H1 (cell line): Measurements from ENCODE around the gene OTOP3. TPM values are rescaled to one million over a fixed set of nuclear protein-coding genes. Genes with fewer than 3 reads are reported as not detected.

Experiments
- ATF2 ChIP-seq: IDR thresholded peaks from 2 replicates; pipeline ENCODE4 v1.6.1; 2012; ENCODE audit warnings: low read length, inconsistent platforms
- BRCA1 ChIP-seq: IDR thresholded peaks from 2 replicates; pipeline ENCODE4 v1.6.1; 2012; ENCODE audit warnings: low read depth, low read length, improper control_type of control experiment
- JUND ChIP-seq: IDR thresholded peaks from 2 replicates; pipeline ENCODE4 v1.6.1; 2011; ENCODE audit warnings: mild to moderate bottlenecking, improper control_type of control experiment, low read length
- PHF8 ChIP-seq: fragments of 200-600 bp; sonication (generic); conservative IDR thresholded peaks from 2 replicates; pipeline ENCODE4 v1.7.1; 2012; ENCODE audit warnings: low read depth, mild to moderate bottlenecking, inconsistent platforms, low read length, moderate library complexity
- SIN3A ChIP-seq, 2 experiments: IDR thresholded peaks in 1 of 2; conservative IDR thresholded peaks in 1 of 2; 2 replicates each; pipeline ENCODE4 v1.6.1; 2011 to 2012; ENCODE audit warnings: low read length in 2 of 2, improper control_type of control experiment in 1 of 2, low read depth in 1 of 2, mild to moderate bottlenecking in 1 of 2
- YY1 ChIP-seq: IDR thresholded peaks from 2 replicates; pipeline ENCODE4 v1.6.1; 2011; ENCODE audit warnings: low read depth, mild to moderate bottlenecking, low read length
- polyA plus RNA-seq, 7 experiments: library from polyadenylated mRNA; depleted of rRNA in 3 of 7; stranded (reverse) in 5 of 7; unstranded in 2 of 7; fragments of >200 nt in 5 of 7; fragments of 200-250 nt in 2 of 7; gene quantifications; 1 replicate in 5 of 7; 2 replicates in 1 of 7; 4 replicates in 1 of 7; pipeline versions ENCODE4 v1.2.1 to v1.2.3, GENCODE V29; 2011 to 2013; ENCODE audit warnings: missing spikeins in 2 of 7, mixed read lengths in 2 of 7
- total RNA-seq: library from RNA; stranded (reverse); fragmentation: NEBNext Ultra II Directional; extraction: Animal tissue kit (Norgen Biotek cat#: 25700); gene quantifications from 2 replicates; pipeline ENCODE4 v1.2.1, GENCODE V29; 2021

The OTOP3 gene
- total and polyA plus RNA-seq, 2 of the 8 experiments (the other 6 are each of a cell fraction or from before 2014, with no cell fraction given): 0.05 TPM; not detected in 1

GRCh38 chr17:74999523-74999922 is 63.8 kb downstream of the OTOP3 start (continued):
- TF ChIP-seq ATF2 (no peak), PHF8 (no peak), JUND (no peak), SIN3A (conservative IDR thresholded peaks at IDR 0.05 in 1 of 2, IDR thresholded peaks at IDR 0.05 in 1 of 2; ENCODE audit: low read depth in 1 of 2, low read length in 2 of 2) (no peak), YY1 (no peak), BRCA1 (no peak)

Other genes starting within 250 kb of the OTOP3 start
- not detected in 2 replicates for gene CD300LF, start 223.0 kb upstream of the OTOP3 start, total RNA-seq
- not detected in 2 replicates for gene CD300LF, start 223.0 kb upstream of the OTOP3 start, polyA plus RNA-seq (2011; rRNA removed)
- gene RAB37, start 198.6 kb upstream of the OTOP3 start, total RNA-seq: 5.2 and 5.5 TPM in 2 replicates
- gene RAB37, start 198.6 kb upstream of the OTOP3 start, polyA plus RNA-seq (2011; rRNA removed): 6.1 and 6.6 TPM in 2 replicates
- gene NHERF1, start 187.3 kb upstream of the OTOP3 start, total RNA-seq: 91.3 and 92.9 TPM in 2 replicates
- 99.2 and 140 TPM in 2 replicates for gene NHERF1, start 187.3 kb upstream of the OTOP3 start, polyA plus RNA-seq (2011; rRNA removed)
- 40.6 and 42.7 TPM in 2 replicates for gene NAT9, start 159.6 kb upstream of the OTOP3 start, total RNA-seq
- 32.3 and 42.4 TPM in 2 replicates for gene NAT9, start 159.6 kb upstream of the OTOP3 start, polyA plus RNA-seq (2011; rRNA removed)
- gene GRIN2C, start 76.0 kb upstream of the OTOP3 start, total RNA-seq: 0.07 TPM in 1 of 2 replicates, not detected in the other
- gene GRIN2C, start 76.0 kb upstream of the OTOP3 start, polyA plus RNA-seq (2011; rRNA removed): 0.06 and 0.11 TPM in 2 replicates
- 24.2 and 25.6 TPM in 2 replicates for gene FDXR, start 62.9 kb upstream of the OTOP3 start, total RNA-seq
- gene FDXR, start 62.9 kb upstream of the OTOP3 start, polyA plus RNA-seq (2011; rRNA removed): 31.4 and 44.0 TPM in 2 replicates
- 0.56 and 0.80 TPM in 2 replicates for gene FADS6, start 42.3 kb upstream of the OTOP3 start, total RNA-seq
- gene FADS6, start 42.3 kb upstream of the OTOP3 start, polyA plus RNA-seq (2011; rRNA removed): 2.5 and 2.6 TPM in 2 replicates
- gene USH1G, start 12.6 kb upstream of the OTOP3 start, total RNA-seq: 1.6 and 1.7 TPM in 2 replicates
- gene USH1G, start 12.6 kb upstream of the OTOP3 start, polyA plus RNA-seq (2011; rRNA removed): 4.3 and 5.0 TPM in 2 replicates
- not detected in 2 replicates for gene OTOP2, start 11.6 kb upstream of the OTOP3 start, total RNA-seq
- 0.23 and 0.27 TPM in 2 replicates for gene OTOP2, start 11.6 kb upstream of the OTOP3 start, polyA plus RNA-seq (2011; rRNA removed)
- 13.8 and 15.1 TPM in 2 replicates for gene HID1, start 36.9 kb downstream of the OTOP3 start, total RNA-seq
- 25.9 and 36.3 TPM in 2 replicates for gene HID1, start 36.9 kb downstream of the OTOP3 start, polyA plus RNA-seq (2011; rRNA removed)
- gene CDR2L, start 51.7 kb downstream of the OTOP3 start, total RNA-seq: 38.1 and 40.5 TPM in 2 replicates
- 20.4 and 26.8 TPM in 2 replicates for gene CDR2L, start 51.7 kb downstream of the OTOP3 start, polyA plus RNA-seq (2011; rRNA removed)
- gene MRPL58, start 76.8 kb downstream of the OTOP3 start, total RNA-seq: 48.5 and 49.1 TPM in 2 replicates
- gene MRPL58, start 76.8 kb downstream of the OTOP3 start, polyA plus RNA-seq (2011; rRNA removed): 43.2 and 43.6 TPM in 2 replicates
- 326 and 335 TPM in 2 replicates for gene ATP5PD, start 111.1 kb downstream of the OTOP3 start, total RNA-seq
- 254 and 407 TPM in 2 replicates for gene ATP5PD, start 111.1 kb downstream of the OTOP3 start, polyA plus RNA-seq (2011; rRNA removed)
- 33.7 and 34.1 TPM in 2 replicates for gene KCTD2, start 111.3 kb downstream of the OTOP3 start, total RNA-seq
- gene KCTD2, start 111.3 kb downstream of the OTOP3 start, polyA plus RNA-seq (2011; rRNA removed): 32.6 and 36.8 TPM in 2 replicates
- 16.6 and 17.1 TPM in 2 replicates for gene SLC16A5, start 152.1 kb downstream of the OTOP3 start, total RNA-seq
- 34.7 and 54.8 TPM in 2 replicates for gene SLC16A5, start 152.1 kb downstream of the OTOP3 start, polyA plus RNA-seq (2011; rRNA removed)
- 13.6 TPM in 2 replicates for gene ARMC7, start 174.1 kb downstream of the OTOP3 start, total RNA-seq
- 9.8 and 12.4 TPM in 2 replicates for gene ARMC7, start 174.1 kb downstream of the OTOP3 start, polyA plus RNA-seq (2011; rRNA removed)
- gene NT5C, start 195.8 kb downstream of the OTOP3 start, total RNA-seq: 52.1 and 66.9 TPM in 2 replicates
- 66.4 and 98.6 TPM in 2 replicates for gene NT5C, start 195.8 kb downstream of the OTOP3 start, polyA plus RNA-seq (2011; rRNA removed)
- gene JPT1, start 218.6 kb downstream of the OTOP3 start, total RNA-seq: 340 and 369 TPM in 2 replicates
- 154 and 216 TPM in 2 replicates for gene JPT1, start 218.6 kb downstream of the OTOP3 start, polyA plus RNA-seq (2011; rRNA removed)
- 779 and 788 TPM in 2 replicates for gene SUMO2, start 247.1 kb downstream of the OTOP3 start, total RNA-seq
- 91.0 and 184 TPM in 2 replicates for gene SUMO2, start 247.1 kb downstream of the OTOP3 start, polyA plus RNA-seq (2011; rRNA removed)